ENCODE measurements around the gene DTNA. TPM values are rescaled to one million over a fixed set of nuclear protein-coding genes. Genes with fewer than 3 reads are reported as not detected.

The DTNA gene
- total RNA-seq, 1 donor from 2014 or later, result 21.0 TPM

DNA sequence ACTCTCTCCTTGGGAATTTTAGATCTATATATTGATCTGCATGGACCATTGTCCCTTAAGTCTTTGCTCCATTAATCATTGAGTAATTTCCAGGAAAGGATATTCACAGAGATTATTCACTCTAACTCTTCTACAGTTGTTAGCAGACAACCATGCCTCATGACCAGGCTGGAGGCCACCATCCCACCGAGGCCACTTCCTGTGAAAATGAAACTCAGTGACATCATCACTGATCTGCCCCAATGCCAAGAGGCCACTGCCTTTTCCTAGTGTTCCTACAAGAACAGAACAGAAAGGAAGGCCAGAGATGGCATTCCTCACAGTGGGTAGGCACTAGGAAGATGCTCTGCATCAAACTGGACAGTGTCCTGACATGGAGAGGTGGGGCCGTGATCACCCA is 161.3 kb downstream of the DTNA start:
- intact Hi-C loops (cut with DNase I), result no loop called here
- H3K27ac ChIP-seq, result no peak overlapping the region
- no peaks in the 10 kb centered on the region for H3K4me1 ChIP-seq
- TF ChIP-seq, protein P1, sequence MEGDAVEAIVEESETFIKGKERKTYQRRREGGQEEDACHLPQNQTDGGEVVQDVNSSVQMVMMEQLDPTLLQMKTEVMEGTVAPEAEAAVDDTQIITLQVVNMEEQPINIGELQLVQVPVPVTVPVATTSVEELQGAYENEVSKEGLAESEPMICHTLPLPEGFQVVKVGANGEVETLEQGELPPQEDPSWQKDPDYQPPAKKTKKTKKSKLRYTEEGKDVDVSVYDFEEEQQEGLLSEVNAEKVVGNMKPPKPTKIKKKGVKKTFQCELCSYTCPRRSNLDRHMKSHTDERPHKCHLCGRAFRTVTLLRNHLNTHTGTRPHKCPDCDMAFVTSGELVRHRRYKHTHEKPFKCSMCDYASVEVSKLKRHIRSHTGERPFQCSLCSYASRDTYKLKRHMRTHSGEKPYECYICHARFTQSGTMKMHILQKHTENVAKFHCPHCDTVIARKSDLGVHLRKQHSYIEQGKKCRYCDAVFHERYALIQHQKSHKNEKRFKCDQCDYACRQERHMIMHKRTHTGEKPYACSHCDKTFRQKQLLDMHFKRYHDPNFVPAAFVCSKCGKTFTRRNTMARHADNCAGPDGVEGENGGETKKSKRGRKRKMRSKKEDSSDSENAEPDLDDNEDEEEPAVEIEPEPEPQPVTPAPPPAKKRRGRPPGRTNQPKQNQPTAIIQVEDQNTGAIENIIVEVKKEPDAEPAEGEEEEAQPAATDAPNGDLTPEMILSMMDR (IDR thresholded peaks at IDR 0.05), result no peak
- no peak for DNase-seq
- no peak overlapping the region for H3K4me3 ChIP-seq
- ATAC-seq, result no peak
- no peaks in the 10 kb centered on the region for H3K9me3 ChIP-seq
- H3K36me3 ChIP-seq, result no peaks in the 10 kb centered on the region
- H3K27me3 ChIP-seq (ENCODE audit: low read depth), result no peaks in the 10 kb centered on the region

DNA sequence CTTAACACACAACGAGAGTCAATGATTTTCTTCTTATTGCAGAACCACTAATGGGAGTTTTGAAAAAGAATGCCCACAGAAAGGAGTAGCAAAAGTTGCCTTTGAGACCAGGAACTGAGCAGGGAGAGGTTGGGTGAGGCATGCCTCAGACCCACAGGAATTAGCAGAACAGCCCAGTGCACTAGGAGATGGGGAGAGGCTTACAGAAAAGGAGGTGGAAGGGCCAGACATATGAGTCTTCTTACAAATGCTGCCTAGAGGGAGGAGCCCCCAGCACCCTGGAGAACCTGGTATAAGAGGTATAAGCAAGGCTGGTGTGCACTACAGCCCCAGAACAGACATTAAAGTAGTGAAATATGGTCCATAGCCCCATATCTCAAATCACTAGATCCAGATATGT is 162.0 kb downstream of the DTNA start:
- H3K27ac ChIP-seq, result no peak overlapping the region
- H3K4me1 ChIP-seq, result no peaks in the 10 kb centered on the region
- ATAC-seq (no peak), DNase-seq (no peak)
- no peaks in the 10 kb centered on the region for H3K9me3 ChIP-seq
- TF ChIP-seq, protein P1 (IDR thresholded peaks at IDR 0.05), result no peak
- H3K27me3 ChIP-seq (ENCODE audit: low read depth), result no peaks in the 10 kb centered on the region
- H3K4me3 ChIP-seq, result no peak overlapping the region
- no peaks in the 10 kb centered on the region for H3K36me3 ChIP-seq
- intact Hi-C loops (cut with DNase I), result no loop called here

DNA sequence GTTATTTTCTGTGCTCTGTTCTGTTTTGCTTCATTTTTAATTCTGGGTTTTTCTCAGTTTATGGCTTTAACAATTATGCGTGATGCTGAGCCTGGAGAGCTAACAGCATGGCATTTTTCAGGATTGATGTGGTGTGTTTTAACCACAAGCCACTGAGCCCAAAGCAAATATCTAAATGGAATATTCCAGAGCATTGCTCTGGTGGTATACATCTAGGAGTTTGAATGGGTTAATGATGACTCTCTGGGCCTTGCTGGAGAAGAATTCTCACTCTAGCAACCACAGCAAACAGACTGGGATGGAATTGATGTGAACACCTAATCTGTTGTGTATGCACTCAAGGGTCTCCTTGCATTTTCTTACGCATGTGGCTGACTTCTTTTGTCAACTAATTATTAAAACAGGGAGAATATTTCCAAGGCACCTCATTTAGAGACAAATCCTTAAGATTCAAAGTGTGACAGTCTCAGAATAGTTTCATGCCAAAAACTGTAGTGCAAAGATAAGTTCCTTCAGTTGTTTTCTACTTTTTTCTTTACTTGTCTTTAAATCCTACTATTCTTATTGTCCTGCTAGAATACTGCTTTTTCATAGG is 164.0 kb downstream of the DTNA start:
- TF ChIP-seq, protein P1 (IDR thresholded peaks at IDR 0.05), result no peak
- H3K4me3 ChIP-seq, result no peak overlapping the region
- H3K4me1 ChIP-seq, result no peaks in the 10 kb centered on the region
- intact Hi-C loops (cut with DNase I), result no loop called here
- H3K27ac ChIP-seq, result no peak overlapping the region
- no peaks in the 10 kb centered on the region for H3K27me3 ChIP-seq (ENCODE audit: low read depth)
- ATAC-seq (no peak), DNase-seq (no peak)
- no peaks in the 10 kb centered on the region for H3K9me3 ChIP-seq
- H3K36me3 ChIP-seq, result no peaks in the 10 kb centered on the region

DNA sequence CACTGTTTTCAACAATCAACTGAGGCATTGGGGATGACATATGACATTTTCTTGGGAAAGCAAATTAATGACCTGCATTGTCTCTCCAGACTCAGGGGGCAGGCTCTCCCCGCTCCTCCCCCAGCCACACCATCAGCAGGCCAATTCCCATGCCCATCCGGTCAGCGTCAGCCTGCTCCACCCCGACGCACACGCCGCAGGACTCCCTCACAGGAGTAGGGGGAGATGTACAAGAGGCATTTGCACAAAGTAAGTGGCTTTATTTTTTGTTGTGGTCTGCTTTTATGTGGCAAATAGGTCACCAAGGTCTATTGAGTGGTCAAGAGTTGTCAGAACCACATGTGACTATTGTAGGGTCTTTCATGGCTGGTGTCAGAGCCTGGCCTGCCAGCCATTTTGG is 165.1 kb downstream of the DTNA start:
- Histone ChIP-seq H3K36me3 (no peaks in the 10 kb centered on the region), H3K27ac (no peak overlapping the region), H3K27me3 (ENCODE audit: low read depth) (no peaks in the 10 kb centered on the region), H3K4me1 (no peaks in the 10 kb centered on the region), H3K9me3 (no peaks in the 10 kb centered on the region), H3K4me3 (no peak overlapping the region)
- intact Hi-C loops (cut with DNase I), result no loop called here
- DNase-seq (no peak), ATAC-seq (no peak)
- TF ChIP-seq, protein P1 (IDR thresholded peaks at IDR 0.05), result no peak

DNA sequence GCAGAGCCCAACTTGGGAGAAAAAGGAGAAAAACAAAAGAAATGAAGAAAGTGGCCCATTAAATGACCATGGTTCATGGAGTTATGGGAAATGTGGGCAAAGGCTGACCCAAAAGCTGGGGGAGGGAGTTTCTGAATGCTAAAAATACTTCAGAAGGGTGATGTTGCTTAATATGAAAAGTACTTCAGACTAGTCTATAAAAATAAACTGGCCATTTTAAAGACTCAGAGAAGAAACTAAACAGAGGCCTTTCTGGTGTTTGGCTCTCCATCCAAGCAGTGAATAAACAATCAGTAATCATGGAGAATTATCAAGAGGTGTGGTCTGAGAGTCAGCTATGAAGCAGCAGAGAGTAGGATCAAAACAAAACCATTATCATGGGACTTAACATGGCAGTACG is 170.3 kb downstream of the DTNA start:
- Histone ChIP-seq H3K36me3 (peaks cover 3% of the 10 kb centered on the region), H3K4me1 (peaks cover 4% of the 10 kb centered on the region), H3K27me3 (ENCODE audit: low read depth) (no peaks in the 10 kb centered on the region), H3K9me3 (no peaks in the 10 kb centered on the region), H3K27ac (no peak overlapping the region), H3K4me3 (no peak overlapping the region)
- ATAC-seq (no peak), DNase-seq (no peak)
- intact Hi-C loops (cut with DNase I), result no loop called here
- TF ChIP-seq, protein P1 (IDR thresholded peaks at IDR 0.05), result no peak
